ENCODE data around the gene RHEBL1. TPM values are rescaled to one million over a fixed set of nuclear protein-coding genes. Genes with fewer than 3 reads are reported as not detected.
A peak's percentile ranks its signal among the peaks of the same experiment; 100 is the strongest.
"Not testable (repeated sequence)": the region's sequence is repeated elsewhere in the genome, so short reads cannot be mapped to it uniquely, and the experiment has no call there.

Gene RHEBL1
- total RNA-seq, 1 donor from 2014 or later: 8.6 TPM

GRCh38 chr12:49079793-49080192, 10.0 kb upstream of the RHEBL1 start:
- Mint-ChIP-seq H3K4me3 (no peak overlapping the region), H3K27me3 (ENCODE audit: insufficient read depth) (peaks cover 4% of the 10 kb centered on the region), H3K9me3 (no peaks in the 10 kb centered on the region), H3K4me1 (ENCODE audit: low read depth) (no peaks in the 10 kb centered on the region), H3K27ac (no peak overlapping the region), H3K36me3 (ENCODE audit: low read depth) (no peaks in the 10 kb centered on the region)
- intact Hi-C loops (cut with micrococcal nuclease): no loop called here
- no peak for DNase-seq (ENCODE audit: low spot score)

GRCh38 chr12:49070971-49071370, 1.2 kb upstream of the RHEBL1 start:
- Mint-ChIP-seq H3K27me3 (ENCODE audit: insufficient read depth) (no peaks in the 10 kb centered on the region), H3K4me1 (ENCODE audit: low read depth) (peaks cover 26% of the 10 kb centered on the region), H3K9me3 (no peaks in the 10 kb centered on the region), H3K27ac (no peak overlapping the region), H3K36me3 (ENCODE audit: low read depth) (peaks cover 8% of the 10 kb centered on the region), H3K4me3 (no peak overlapping the region)
- intact Hi-C loops (cut with micrococcal nuclease): loop anchor here (1.0 kb wide), 7 partner anchors 11 to 252 kb away; partner anchors contain the start of genes KMT2D, LMBR1L, PRKAG1 and TROAP
- no peak for DNase-seq (ENCODE audit: low spot score)

GRCh38 chr12:49068879-49069506, 786 bp downstream of the RHEBL1 start:
- DNase-seq (ENCODE audit: low spot score): no peak
- Mint-ChIP-seq H3K4me1 (ENCODE audit: low read depth) (peaks cover 29% of the 10 kb centered on the region), H3K27me3 (ENCODE audit: insufficient read depth) (no peaks in the 10 kb centered on the region), H3K4me3 (peak overlapping the region; percentile 100), H3K9me3 (no peaks in the 10 kb centered on the region), H3K36me3 (ENCODE audit: low read depth) (peaks cover 10% of the 10 kb centered on the region), H3K27ac (peak overlapping the region; percentile 97)
- intact Hi-C loops (cut with micrococcal nuclease): loop anchor here (1.0 kb wide), 2 partner anchors 13 to 196 kb away; partner anchors contain the start of gene TUBA1C

- Mint-ChIP-seq H3K36me3 (ENCODE audit: low read depth) (peaks cover 12% of the 10 kb centered on the region), H3K4me3 (no peak overlapping the region), H3K27me3 (ENCODE audit: insufficient read depth) (no peaks in the 10 kb centered on the region), H3K27ac (no peak overlapping the region), H3K4me1 (ENCODE audit: low read depth) (peaks cover 30% of the 10 kb centered on the region), H3K9me3 (no peaks in the 10 kb centered on the region)
- intact Hi-C loops (cut with micrococcal nuclease): no loop called here
- no peak for DNase-seq (ENCODE audit: low spot score)
Observed at GRCh38 chr12:49066120-49066519, 3.7 kb downstream of the RHEBL1 start.

GRCh38 chr12:49064767-49065152, 5.0 kb downstream of the RHEBL1 start:
- no peak for DNase-seq (ENCODE audit: low spot score)
- intact Hi-C loops (cut with micrococcal nuclease): loop anchor here (1.0 to 5.0 kb wide), 6 partner anchors 24 to 258 kb away; partner anchors contain the start of gene TROAP
- H3K27ac Mint-ChIP-seq: no peak overlapping the region
- H3K4me3 Mint-ChIP-seq: no peak overlapping the region
- H3K9me3 Mint-ChIP-seq: no peaks in the 10 kb centered on the region
- no peaks in the 10 kb centered on the region for H3K27me3 Mint-ChIP-seq (ENCODE audit: insufficient read depth)
- peaks cover 12% of the 10 kb centered on the region for H3K36me3 Mint-ChIP-seq (ENCODE audit: low read depth)
- peaks cover 27% of the 10 kb centered on the region for H3K4me1 Mint-ChIP-seq (ENCODE audit: low read depth)

GRCh38 chr12:49061916-49062315, 7.9 kb downstream of the RHEBL1 start:
- not testable (repeated sequence) for H3K27ac Mint-ChIP-seq; DNase-seq (ENCODE audit: low spot score); H3K9me3 Mint-ChIP-seq; H3K27me3 Mint-ChIP-seq (ENCODE audit: insufficient read depth)
- Mint-ChIP-seq H3K4me3 (peak overlapping the region; percentile 93), H3K4me1 (ENCODE audit: low read depth) (peaks cover 33% of the 10 kb centered on the region), H3K36me3 (ENCODE audit: low read depth) (peaks cover 17% of the 10 kb centered on the region)
- intact Hi-C loops (cut with micrococcal nuclease): loop anchor here (2.0 to 5.0 kb wide), 2 partner anchors 127 to 260 kb away; partner anchors contain the start of genes TROAP and TUBA1A

- no peaks in the 10 kb centered on the region for H3K27me3 Mint-ChIP-seq (ENCODE audit: insufficient read depth)
- H3K9me3 Mint-ChIP-seq: no peaks in the 10 kb centered on the region
- peaks cover 13% of the 10 kb centered on the region for H3K36me3 Mint-ChIP-seq (ENCODE audit: low read depth)
- H3K27ac Mint-ChIP-seq: peak overlapping the region; percentile 95
- DNase-seq (ENCODE audit: low spot score): no peak
- H3K4me1 Mint-ChIP-seq (ENCODE audit: low read depth): peaks cover 41% of the 10 kb centered on the region
- H3K4me3 Mint-ChIP-seq: peak overlapping the region; percentile 93
- intact Hi-C loops (cut with micrococcal nuclease): loop anchor here (2.0 to 5.0 kb wide), 2 partner anchors 128 to 261 kb away; partner anchors contain the start of genes TROAP and TUBA1A
Observed at GRCh38 chr12:49061157-49061650, 8.6 kb downstream of the RHEBL1 start.

- DNase-seq (ENCODE audit: low spot score): peak; percentile 83
- intact Hi-C loops (cut with micrococcal nuclease): loop anchor here (1.0 to 5.0 kb wide), 5 partner anchors 10 to 262 kb away; partner anchors contain the start of genes LMBR1L, PRKAG1, TROAP and TUBA1A
- peak within 1 kb of the TSS; percentile 95 for H3K4me3 Mint-ChIP-seq
- peaks cover 18% of the 10 kb centered on the region for H3K36me3 Mint-ChIP-seq (ENCODE audit: low read depth)
- H3K9me3 Mint-ChIP-seq: no peaks in the 10 kb centered on the region
- peaks cover 48% of the 10 kb centered on the region for H3K4me1 Mint-ChIP-seq (ENCODE audit: low read depth)
- peak within 1 kb of the TSS; percentile 95 for H3K27ac Mint-ChIP-seq
- no peaks in the 10 kb centered on the region for H3K27me3 Mint-ChIP-seq (ENCODE audit: insufficient read depth)
Observed at GRCh38 chr12:49060237-49061156, 9.3 kb downstream of the RHEBL1 start, which contains the start of gene KMT2D. KMT2D (minus strand) TSS chr12:49060794; CDS start chr12:49055324, 5,470 bp downstream.

GRCh38 chr12:49059299-49060171, 10.2 kb downstream of the RHEBL1 start:
- Mint-ChIP-seq H3K27me3 (ENCODE audit: insufficient read depth) (no peaks in the 10 kb centered on the region), H3K4me1 (ENCODE audit: low read depth) (peaks cover 57% of the 10 kb centered on the region), H3K36me3 (ENCODE audit: low read depth) (peaks cover 25% of the 10 kb centered on the region), H3K9me3 (no peaks in the 10 kb centered on the region), H3K27ac (peak overlapping the region; percentile 81), H3K4me3 (peak overlapping the region; percentile 95)
- intact Hi-C loops (cut with micrococcal nuclease): loop anchor here (1.0 to 5.0 kb wide), 5 partner anchors 11 to 263 kb away; partner anchors contain the start of genes LMBR1L, PRKAG1, TROAP and TUBA1A
- no peak for DNase-seq (ENCODE audit: low spot score)

- H3K4me3 Mint-ChIP-seq: peak overlapping the region; percentile 95
- H3K36me3 Mint-ChIP-seq (ENCODE audit: low read depth): peaks cover 23% of the 10 kb centered on the region
- H3K4me1 Mint-ChIP-seq (ENCODE audit: low read depth): peaks cover 54% of the 10 kb centered on the region
- H3K27ac Mint-ChIP-seq: peak overlapping the region; percentile 81
- DNase-seq (ENCODE audit: low spot score): no peak
- no peaks in the 10 kb centered on the region for H3K27me3 Mint-ChIP-seq (ENCODE audit: insufficient read depth)
- no peaks in the 10 kb centered on the region for H3K9me3 Mint-ChIP-seq
- intact Hi-C loops (cut with micrococcal nuclease): no loop called here
Observed at GRCh38 chr12:49059045-49059298, 10.8 kb downstream of the RHEBL1 start.

- peaks cover 21% of the 10 kb centered on the region for H3K36me3 Mint-ChIP-seq (ENCODE audit: low read depth)
- peak overlapping the region; percentile 61 for H3K27ac Mint-ChIP-seq
Observed at GRCh38 chr12:49058366-49059044, 11.3 kb downstream of the RHEBL1 start.

More at GRCh38 chr12:49058366-49059044, 11.3 kb downstream of the RHEBL1 start:
- intact Hi-C loops (cut with micrococcal nuclease): no loop called here
- Mint-ChIP-seq H3K9me3 (no peaks in the 10 kb centered on the region), H3K27me3 (ENCODE audit: insufficient read depth) (no peaks in the 10 kb centered on the region), H3K4me1 (ENCODE audit: low read depth) (peaks cover 50% of the 10 kb centered on the region), H3K4me3 (peak overlapping the region; percentile 95)
- DNase-seq (ENCODE audit: low spot score): no peak
